ENCODE measurements around the gene RPL10. TPM values are rescaled to one million over a fixed set of nuclear protein-coding genes. Genes with fewer than 3 reads are reported as not detected.
A peak's percentile ranks its signal among the peaks of the same experiment; 100 is the strongest.

The RPL10 gene
- total and polyA plus RNA-seq, 2 of the 13 experiments (the other 11 are each of a cell fraction or from before 2014, with no cell fraction given), result 2,381 to 4,713 TPM

GRCh38 chrX:154378059-154378798 lies 19.9 kb upstream of the RPL10 start:
- no peaks in the 10 kb centered on the region for H3K36me3 ChIP-seq (replicated peaks in 1 of 2; ENCODE audit: control insufficient read depth in 1 of 2, insufficient read depth in 2 of 2, low read length in 2 of 2)
- H3K4me1 ChIP-seq (ENCODE audit: insufficient read depth, low read length), result peaks cover 38% of the 10 kb centered on the region
- H3K9me3 ChIP-seq (ENCODE audit: low read length), result no peaks in the 10 kb centered on the region
- peak overlapping the region; percentile 71 for H3K9ac ChIP-seq (ENCODE audit: insufficient read depth, low read depth, low read length)
- BruUV-seq (replicated peaks), result TSS peak; percentile 71
- no peak overlapping the region for H2AFZ ChIP-seq (ENCODE audit: low read length)
- POLR2A ChIA-PET, result interaction anchor here (1.0 to 1.3 kb wide), 5 partner anchors 7 to 164 kb away, joined by 3 to 11 read pairs (median 4); partner anchors contain the start of gene RPL10
- in situ Hi-C loops (cut with HindIII; ENCODE audit: extremely low pct_ligation_motif_present, low pct_unique_long_range_greater_than_20kb), result no loop called here
- H3K27ac ChIP-seq (ENCODE audit: extremely low read length, insufficient read depth, low read length), result peak overlapping the region; percentile 76
- ATAC-seq, result peak; percentile 7
- peaks cover 8% of the 10 kb centered on the region for H3K79me2 ChIP-seq (ENCODE audit: insufficient read depth, low read length)
- no peak for DNase-seq (ENCODE audit: low spot score)
- H4K20me1 ChIP-seq (ENCODE audit: insufficient read depth, low read length), result no peaks in the 10 kb centered on the region
- no CpG with 5 or more reads among the region's 79 CpGs for WGBS (ENCODE audit: low lambda C conversion rate)
- intact Hi-C loops (cut with micrococcal nuclease; ENCODE audit: unreplicated experiment), result no loop called here
- peak overlapping the region; percentile 30 to 66 (median 53); a peak in 5 of 6 replicates for H3K4me3 ChIP-seq (replicated peaks in 1 of 3; ENCODE audit: insufficient read depth in 1 of 3, low read depth in 2 of 3, low read length in 3 of 3)
- H3K4me2 ChIP-seq (ENCODE audit: low read depth, low read length), result peak overlapping the region; percentile 69
- H3K27me3 ChIP-seq (ENCODE audit: control insufficient read depth in 1 of 2, insufficient read depth in 2 of 2, low read length in 2 of 2), result no peaks in the 10 kb centered on the region
- FAIRE-seq, result no peak
- CTCF ChIA-PET (ENCODE audit: low intra/inter-chr PET ratio, low total read pairs), result no interaction called here
- TF ChIP-seq MAFF (IDR thresholded peaks at IDR 0.05; ENCODE audit: low read depth, low read length) (no peak), HIVEP1 (CRISPR knock-in tag; IDR thresholded peaks at IDR 0.05) (no peak), MEIS2 (CRISPR knock-in tag; IDR thresholded peaks at IDR 0.05) (0 out of 2 replicates have a peak, but pooled peaks have one; percentile 27), ZSCAN31 (CRISPR knock-in tag; IDR thresholded peaks at IDR 0.05; ENCODE audit: low read depth) (no peak), ZNF430 (CRISPR knock-in tag; IDR thresholded peaks at IDR 0.05) (0 out of 2 replicates have a peak, but pooled peaks have one; percentile 41), MED1 (CRISPR knock-in tag; IDR thresholded peaks at IDR 0.05) (peak; percentile 25; the same call in 1 of the 2 replicates), ZBTB46 (CRISPR knock-in tag; IDR thresholded peaks at IDR 0.05; ENCODE audit: borderline replicate concordance) (no peak), TFDP2 (CRISPR knock-in tag; IDR thresholded peaks at IDR 0.05) (peak; percentile 62; the same call in 1 of the 2 replicates), ZNF792 (CRISPR knock-in tag; IDR thresholded peaks at IDR 0.05) (0 out of 2 replicates have a peak, but pooled peaks have one; percentile 12), POLR2AphosphoS5 (IDR thresholded peaks at IDR 0.05; ENCODE audit: low read depth, low read length) (peak; percentile 38; the same call in 1 of the 2 replicates), MXD3 (CRISPR knock-in tag; IDR thresholded peaks at IDR 0.05) (no peak), ZNF777 (CRISPR knock-in tag; IDR thresholded peaks at IDR 0.05) (0 out of 2 replicates have a peak, but pooled peaks have one; percentile 19), ZNF878 (CRISPR knock-in tag; IDR thresholded peaks at IDR 0.05) (no peak), HNRNPK (IDR thresholded peaks at IDR 0.05; ENCODE audit: low read depth, low read length, poor library complexity, severe bottlenecking) (peak; percentile 52), ZNF800 (CRISPR knock-in tag; IDR thresholded peaks at IDR 0.05) (no peak), MXI1 (IDR thresholded peaks at IDR 0.05; ENCODE audit: borderline replicate concordance, low read depth, low read length) (peak; percentile 55; the same call in 1 of the 3 replicates), GMEB1 (CRISPR knock-in tag; IDR thresholded peaks at IDR 0.05; ENCODE audit: borderline replicate concordance) (peak; percentile 67; the same call in 1 of the 2 replicates)

Measured in HepG2 (cell line).